NCI-H69 (cell line): ENCODE results near the gene TPD52L2.

Source experiments
- DNase-seq: peaks from one replicate; lab custom pipeline; 2025; lab: John Stamatoyannopoulos, UW

The TPD52L2 gene

DNA sequence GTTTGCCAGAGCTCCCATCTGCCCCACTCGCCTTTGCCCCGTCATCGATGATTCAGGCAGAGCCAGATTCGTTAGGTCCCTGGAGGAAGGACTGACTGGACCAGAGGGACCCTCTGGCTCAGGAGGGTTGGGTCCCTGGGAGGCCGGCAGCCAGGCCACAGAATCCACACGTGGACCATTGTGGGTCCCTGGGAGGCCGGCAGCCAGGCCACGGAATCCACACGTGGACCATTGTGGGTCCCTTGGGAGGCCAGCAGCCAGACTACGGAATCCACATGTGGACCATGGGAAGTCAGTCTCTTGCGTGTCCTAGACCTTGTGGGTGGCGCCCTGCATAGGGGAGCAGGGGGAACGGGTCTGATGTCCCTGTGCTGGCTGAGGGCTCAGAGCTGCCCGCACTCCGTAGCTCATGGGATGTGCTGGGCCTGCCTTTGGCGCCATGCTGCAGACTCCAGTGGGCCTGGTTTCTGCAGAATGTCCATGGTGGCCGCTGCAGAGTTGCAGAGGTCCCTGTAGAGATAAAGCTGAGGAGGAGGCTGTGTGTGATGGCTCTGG, 67.6 kb downstream of the TPD52L2 start:
- no peak for DNase-seq

DNA sequence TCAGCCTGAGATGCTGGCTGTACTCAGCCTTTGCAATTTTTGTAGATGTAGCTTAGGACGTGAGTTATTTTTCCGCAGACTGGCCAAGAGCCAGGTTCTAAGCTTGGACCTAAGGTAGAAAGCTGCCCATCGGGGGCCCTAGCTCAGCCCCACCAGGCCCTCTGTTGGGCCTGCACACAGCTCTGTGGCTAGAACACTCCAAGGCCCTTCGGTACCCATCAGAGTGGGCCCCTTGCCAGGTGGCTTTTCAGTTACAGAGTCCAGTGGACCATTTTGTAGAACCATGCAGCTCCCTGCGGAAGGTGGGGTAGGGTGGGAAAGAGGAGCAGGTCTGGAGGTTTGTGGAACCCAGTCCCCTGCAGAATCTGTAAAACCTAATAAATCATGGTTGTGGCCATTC, 68.6 kb downstream of the TPD52L2 start:
- no peak for DNase-seq

DNA sequence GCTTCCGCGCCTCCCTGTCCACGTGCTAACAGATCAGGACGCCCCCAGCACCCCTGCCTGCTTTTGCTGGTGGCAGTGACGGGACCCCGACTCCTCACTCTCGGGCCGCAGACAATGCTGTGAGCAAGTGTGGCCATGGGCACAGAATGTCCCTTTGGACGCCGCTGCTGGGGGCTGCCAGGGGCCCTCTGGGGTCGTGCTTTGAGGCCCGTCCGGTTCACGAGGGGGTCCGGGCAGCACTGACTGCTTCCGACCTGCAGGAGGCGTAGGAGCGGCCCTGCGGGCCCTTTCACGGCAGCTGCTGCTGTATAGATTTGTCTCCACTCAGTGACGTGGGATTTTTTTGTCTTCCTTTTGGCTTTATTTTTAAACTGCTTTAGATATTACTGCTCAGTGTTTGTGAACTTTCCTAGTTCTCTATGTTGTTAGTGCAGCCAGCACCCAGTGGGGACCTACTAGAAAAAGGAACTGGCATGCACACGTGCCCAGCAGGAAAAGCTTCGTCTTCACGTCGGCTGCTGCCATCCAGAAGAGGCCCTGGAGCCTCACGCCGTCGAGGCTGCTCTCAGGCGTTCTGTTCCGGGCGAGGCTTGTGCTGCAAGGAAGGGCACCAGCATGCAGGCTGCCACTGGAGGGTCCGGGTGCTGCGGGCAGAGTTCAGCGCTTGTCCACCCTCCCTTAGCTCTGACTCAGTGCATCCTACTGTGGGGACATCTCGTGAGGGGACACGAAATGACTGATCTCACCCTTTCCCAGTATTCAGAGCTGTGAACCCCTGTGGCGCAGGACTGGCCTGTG, 69.4 kb downstream of the TPD52L2 start:
- DNase-seq, result no peak

DNA sequence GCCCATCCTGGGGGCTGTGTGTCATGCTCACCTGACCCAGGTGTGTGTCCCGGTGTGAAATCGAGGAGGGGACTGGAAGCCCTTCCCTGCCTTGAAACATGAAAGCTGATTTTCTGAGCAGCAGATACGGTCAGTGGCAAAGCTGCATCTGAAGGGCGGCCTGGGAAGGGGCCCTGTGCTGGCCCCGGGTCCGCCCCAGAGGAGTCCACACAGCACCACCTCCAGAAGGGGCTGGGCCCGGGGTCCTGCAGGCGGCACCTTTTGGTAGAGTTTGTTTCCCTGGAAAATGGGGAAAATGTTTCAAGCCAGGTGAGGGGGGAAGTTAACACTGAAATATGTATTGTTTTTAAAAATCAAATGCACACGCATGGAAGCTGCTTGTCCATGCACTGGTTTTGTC, 70.4 kb downstream of the TPD52L2 start:
- no peak for DNase-seq

DNA sequence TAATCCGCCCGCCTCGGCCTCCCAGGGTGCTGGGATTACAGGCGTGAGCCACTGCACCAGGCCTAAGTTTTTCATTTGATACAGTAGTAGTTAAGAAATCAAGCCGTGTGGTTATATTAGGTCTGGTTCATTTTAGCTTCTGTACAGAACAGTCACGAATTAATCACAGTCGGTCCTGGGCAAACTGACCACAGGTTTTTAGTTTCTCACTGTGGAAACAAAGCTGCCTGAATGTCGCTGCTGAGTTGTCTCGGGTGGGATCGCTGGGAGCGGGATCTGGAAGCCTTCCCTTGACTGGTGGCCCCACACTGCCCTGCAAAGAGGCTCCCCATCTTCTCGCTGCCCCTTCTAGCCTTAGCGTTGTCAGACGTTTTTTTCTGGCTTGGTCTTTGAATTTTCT, 72.5 kb downstream of the TPD52L2 start:
- DNase-seq, result no peak

DNA sequence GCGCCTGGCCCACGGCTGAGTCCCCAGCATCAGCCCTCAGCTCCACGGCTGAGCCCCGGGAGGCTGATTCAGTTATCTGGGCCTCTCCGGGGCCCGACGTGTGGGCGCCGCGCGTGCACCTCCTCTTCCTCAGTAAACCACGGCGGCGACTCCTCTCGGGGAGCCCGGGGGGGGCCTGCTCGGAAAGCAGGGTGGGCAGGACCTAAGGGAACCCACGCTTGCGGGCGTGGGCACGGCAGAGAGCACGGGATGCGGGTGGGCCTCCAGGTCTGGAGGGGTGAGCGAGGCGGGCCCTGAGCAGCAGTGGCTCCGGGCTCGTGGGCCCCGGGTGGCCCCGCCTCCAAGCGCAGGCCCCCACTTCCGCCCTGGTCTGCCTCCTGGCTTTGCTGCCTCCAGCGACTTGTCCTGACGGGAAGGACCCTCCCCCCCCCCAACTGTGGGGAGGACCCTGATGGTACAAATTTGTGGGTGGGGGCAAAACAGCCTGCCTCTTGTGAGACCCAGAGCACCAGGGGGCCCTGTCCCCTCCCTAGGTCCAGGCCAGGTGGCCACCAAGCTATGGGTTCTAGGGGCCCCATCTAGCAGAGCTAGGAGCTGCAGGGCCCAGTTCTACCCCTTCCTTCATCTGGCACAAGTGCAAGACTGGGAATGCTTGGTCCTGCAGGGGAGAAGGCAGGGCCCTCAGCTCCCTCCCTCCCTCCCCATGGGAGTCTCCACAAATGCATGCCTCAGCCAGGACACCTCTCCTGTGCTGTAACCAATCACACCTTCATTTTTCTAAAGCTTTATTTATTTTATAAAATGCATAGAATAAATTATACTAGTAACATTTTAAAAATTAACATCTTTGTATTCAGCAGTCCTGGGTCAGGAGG, 74.2 kb downstream of the TPD52L2 start:
- DNase-seq, result no peak

DNA sequence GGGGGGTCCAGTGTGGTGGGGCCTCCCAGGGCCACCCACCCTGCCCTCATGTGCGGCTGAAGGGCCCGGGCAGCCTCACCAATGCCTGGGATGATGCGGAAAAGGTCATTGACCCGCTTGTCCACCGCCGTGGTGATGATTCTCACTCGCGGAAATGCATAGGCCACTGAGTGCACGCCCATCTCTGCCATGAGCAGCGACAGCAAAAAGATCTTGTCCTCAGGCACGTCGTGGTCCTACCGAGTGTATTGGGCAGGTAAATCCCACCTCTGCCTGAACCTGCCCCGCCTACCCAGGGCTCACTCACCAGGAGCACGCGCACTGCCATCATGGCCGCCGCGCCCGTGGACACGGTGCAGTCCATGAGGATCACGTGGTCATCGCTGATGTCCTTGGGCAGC, 75.0 kb downstream of the TPD52L2 start:
- no peak for DNase-seq

DNA sequence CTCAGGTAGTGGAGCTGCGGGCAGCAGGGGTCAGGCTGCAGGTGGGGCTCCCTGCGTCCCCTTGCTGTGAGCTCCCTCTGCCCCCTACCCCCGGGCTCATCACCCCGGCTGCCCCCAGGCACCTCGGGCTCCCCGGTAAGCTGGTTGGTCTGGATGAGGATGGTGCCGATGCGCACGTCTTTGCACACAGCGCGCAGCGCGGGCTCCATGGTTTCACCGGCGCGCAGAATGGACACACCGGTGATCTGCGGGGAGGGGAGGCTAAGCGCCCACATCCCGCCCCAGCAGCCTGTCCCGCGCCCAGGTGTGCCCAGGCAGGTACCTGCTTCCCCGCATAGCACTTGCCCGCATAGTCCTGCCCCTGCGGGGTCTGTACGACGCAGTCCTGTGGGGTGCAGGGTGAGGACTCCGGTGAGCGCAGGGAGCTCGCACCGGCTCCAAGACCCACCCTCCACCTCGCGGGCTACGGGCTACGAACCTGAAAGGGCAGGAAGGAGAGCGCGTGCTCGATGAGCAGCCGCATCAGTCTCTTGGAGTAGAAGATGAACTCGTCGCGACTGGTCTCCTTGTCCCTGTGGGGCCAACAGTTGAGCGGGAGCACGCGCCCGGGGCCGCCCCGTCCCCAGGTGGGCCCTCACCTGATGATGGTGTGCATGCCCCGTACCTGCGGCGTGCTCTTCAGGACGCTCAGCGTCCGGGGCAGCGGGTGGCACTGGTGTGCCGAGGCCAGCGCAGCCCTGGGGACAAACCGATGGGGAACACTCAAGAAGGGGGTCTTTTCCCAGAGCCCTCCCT, 75.6 kb downstream of the TPD52L2 start:
- no peak for DNase-seq
